ENCODE measurements around the gene CCDC192.

The CCDC192 gene

DNA sequence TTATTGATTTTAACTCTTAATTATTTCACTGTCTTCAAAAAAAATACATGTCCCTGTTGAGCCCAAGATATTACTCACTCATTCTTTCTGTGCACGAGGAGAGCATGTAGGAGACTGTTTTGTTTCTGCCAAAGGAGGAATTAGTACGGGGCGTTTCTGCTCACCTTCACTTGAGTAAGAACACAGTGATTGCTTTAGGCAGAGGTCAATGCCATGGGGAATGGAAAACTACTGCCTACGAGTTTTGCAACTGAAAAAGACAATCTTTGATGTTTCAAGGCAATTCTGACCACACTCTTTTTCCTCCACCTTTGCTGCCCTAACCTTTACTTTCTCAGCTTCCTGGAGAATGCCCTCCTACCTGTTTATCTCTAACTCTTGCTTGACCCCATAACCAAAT lies 109.4 kb downstream of the CCDC192 start:
- TF ChIP-seq, protein P1, sequence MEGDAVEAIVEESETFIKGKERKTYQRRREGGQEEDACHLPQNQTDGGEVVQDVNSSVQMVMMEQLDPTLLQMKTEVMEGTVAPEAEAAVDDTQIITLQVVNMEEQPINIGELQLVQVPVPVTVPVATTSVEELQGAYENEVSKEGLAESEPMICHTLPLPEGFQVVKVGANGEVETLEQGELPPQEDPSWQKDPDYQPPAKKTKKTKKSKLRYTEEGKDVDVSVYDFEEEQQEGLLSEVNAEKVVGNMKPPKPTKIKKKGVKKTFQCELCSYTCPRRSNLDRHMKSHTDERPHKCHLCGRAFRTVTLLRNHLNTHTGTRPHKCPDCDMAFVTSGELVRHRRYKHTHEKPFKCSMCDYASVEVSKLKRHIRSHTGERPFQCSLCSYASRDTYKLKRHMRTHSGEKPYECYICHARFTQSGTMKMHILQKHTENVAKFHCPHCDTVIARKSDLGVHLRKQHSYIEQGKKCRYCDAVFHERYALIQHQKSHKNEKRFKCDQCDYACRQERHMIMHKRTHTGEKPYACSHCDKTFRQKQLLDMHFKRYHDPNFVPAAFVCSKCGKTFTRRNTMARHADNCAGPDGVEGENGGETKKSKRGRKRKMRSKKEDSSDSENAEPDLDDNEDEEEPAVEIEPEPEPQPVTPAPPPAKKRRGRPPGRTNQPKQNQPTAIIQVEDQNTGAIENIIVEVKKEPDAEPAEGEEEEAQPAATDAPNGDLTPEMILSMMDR (IDR thresholded peaks at IDR 0.05; ENCODE audit: control insufficient read depth, insufficient read depth, low read depth, low read length, missing control alignments) = no peak
- no peak for DNase-seq (ENCODE audit: low read depth)

DNA sequence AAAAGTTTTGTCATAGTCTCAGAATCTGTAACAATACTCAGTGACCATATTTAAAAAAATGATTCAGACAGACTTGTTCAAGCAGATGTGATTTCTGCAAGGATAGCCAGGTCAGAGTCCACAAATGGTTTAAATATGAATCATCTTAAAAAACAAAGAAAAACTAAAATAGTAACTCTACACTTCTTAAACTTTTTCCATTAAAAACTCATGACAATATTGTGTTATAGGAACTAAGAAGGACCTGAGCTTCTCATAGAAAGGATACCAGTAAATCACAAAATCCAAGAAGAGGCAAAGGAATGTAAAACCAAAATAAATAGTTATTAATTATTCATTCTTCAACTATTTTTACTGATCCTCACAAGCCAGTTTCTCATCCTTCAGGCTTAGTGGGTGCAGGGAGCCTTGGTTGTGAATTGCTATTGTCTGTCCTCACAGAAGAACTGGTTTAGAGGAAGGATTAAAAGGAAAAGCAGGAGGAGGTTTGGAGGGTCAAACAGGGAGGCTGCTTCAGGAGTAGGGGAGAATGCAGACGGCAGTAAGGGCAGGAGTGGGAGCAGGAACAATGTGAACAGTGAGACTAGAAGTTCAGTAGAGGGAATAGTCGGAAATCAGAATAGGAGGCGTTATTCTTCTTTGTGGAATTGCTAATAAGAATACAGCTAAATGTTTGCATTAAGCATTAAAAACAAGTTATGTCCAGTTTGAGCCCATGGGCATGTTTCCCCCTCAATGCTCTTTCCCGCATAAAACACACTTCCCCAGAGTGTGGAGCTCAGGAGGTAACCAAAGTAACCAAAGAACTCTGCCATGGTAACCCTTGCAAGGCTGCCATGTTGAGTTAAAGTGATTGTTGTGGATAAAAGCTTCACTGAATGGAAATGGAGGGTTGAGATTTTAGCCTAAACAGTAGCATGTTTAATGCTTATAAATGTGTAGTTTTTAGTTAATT lies 110.7 kb downstream of the CCDC192 start:
- peak; percentile 71 for DNase-seq (ENCODE audit: low read depth)
- no peak overlapping the region for H3K4me3 ChIP-seq (ENCODE audit: control insufficient read depth, low read depth, low read length)
- TF ChIP-seq, protein P1 (IDR thresholded peaks at IDR 0.05; ENCODE audit: control insufficient read depth, insufficient read depth, low read depth, low read length, missing control alignments) = no peak

More for the DNA sequence above, 109.4 kb downstream of the CCDC192 start:
- H3K4me3 ChIP-seq (ENCODE audit: control insufficient read depth, low read depth, low read length) = no peak overlapping the region

DNA sequence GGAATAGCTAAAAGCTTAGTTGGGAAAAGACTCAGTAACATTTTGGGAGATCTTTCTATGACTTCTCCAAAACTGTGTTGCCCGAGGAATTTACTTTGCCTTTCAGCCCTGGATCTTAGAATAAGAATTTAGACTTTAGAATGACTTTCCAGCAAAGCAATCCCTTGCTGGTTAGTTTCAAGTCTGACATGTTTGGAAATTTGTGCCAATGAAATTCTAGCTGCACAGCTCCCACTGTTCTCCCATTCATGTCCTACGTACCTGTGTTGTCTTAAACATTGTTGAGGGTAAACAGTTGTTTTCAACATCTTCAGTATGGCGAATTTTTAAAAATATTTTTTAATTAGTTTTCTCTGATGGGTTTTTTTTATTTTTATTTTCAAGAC lies 111.4 kb downstream of the CCDC192 start:
- H3K4me3 ChIP-seq (ENCODE audit: control insufficient read depth, low read depth, low read length) = no peak overlapping the region
- TF ChIP-seq, protein P1 (IDR thresholded peaks at IDR 0.05; ENCODE audit: control insufficient read depth, insufficient read depth, low read depth, low read length, missing control alignments) = no peak
- DNase-seq (ENCODE audit: low read depth) = no peak

DNA sequence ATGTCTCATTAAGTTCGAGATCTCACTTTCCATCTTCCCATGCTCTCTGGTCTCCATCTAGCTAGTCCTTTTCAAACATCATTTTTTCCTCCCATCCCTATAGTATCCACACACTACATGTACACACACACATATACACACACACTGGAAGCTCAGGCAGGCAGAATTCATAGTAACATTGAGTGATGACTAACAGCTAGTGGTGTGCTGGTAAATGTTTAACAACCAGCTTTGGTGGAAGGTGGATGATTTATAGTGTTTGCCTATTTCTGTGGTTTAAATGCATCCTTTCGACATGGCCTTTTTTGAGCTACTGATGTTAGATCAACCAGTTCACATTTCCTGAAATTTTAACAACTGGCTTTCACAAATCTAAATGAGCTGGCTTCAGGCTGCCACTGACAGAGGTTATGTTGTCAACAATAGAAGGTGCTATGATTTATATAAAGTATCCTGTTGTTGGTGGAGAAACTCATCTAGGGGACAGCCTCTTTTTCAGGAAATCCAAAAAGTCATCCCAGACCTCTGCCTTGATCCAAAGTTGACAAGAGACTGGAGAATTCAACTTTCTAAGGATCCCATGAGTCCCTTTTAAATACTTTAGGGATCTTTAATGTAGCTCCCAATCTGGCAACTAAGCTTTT lies 117.8 kb downstream of the CCDC192 start:
- H3K4me3 ChIP-seq (ENCODE audit: control insufficient read depth, low read depth, low read length) = no peak overlapping the region
- TF ChIP-seq, protein P1 (IDR thresholded peaks at IDR 0.05; ENCODE audit: control insufficient read depth, insufficient read depth, low read depth, low read length, missing control alignments) = no peak
- DNase-seq (ENCODE audit: low read depth) = peak; percentile 86

DNA sequence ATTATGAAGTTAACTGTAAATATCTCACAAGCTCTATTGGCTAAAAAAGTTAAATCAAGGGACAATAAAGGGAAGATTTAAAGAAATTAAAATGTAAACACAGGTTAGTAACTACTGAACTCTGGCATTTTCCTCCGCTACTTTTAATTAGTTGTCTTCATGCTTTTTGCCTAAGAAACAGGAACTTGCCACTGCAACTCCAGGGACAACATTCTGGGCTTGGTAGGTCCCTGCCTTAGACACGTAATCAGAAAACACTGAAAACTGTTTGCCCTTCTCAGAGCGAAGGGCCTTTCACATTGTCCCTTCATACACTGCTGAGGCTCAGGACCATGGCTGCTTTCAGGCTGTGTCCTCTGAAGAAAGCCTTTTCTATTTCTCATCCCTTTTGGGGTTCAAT lies 118.7 kb downstream of the CCDC192 start:
- H3K4me3 ChIP-seq (ENCODE audit: control insufficient read depth, low read depth, low read length) = no peak overlapping the region
- DNase-seq (ENCODE audit: low read depth) = no peak
- TF ChIP-seq, protein P1 (IDR thresholded peaks at IDR 0.05; ENCODE audit: control insufficient read depth, insufficient read depth, low read depth, low read length, missing control alignments) = no peak

DNA sequence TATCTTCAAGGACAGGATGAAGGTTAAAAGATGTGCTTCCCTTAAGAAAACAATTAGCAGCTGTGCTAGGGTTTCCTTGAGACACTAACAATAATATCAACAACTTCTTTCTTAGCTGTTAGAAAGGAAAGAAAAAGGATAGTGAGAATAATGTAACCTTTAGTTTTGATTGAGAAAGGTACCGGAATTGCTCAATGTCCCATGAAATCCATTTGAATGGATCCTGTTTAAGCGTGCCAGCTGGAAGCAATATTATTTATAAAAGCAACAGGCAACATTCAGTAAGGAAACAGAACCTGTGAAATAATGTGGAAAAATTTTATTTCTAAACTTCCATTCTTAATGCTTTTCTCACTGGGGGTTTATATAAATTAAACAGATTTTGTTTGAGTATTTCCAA lies 120.9 kb downstream of the CCDC192 start:
- no peak overlapping the region for H3K4me3 ChIP-seq (ENCODE audit: control insufficient read depth, low read depth, low read length)
- DNase-seq (ENCODE audit: low read depth) = no peak
- TF ChIP-seq, protein P1 (IDR thresholded peaks at IDR 0.05; ENCODE audit: control insufficient read depth, insufficient read depth, low read depth, low read length, missing control alignments) = no peak
